ENCODE results near the gene ITCH. TPM values are rescaled to one million over a fixed set of nuclear protein-coding genes. Genes with fewer than 3 reads are reported as not detected.

ITCH gene
- total and polyA plus RNA-seq, 9 of the 15 experiments (the other 6 are each of a cell fraction or from before 2014, with no cell fraction given): 7.5 to 53.0 (median 22.9) TPM

DNA sequence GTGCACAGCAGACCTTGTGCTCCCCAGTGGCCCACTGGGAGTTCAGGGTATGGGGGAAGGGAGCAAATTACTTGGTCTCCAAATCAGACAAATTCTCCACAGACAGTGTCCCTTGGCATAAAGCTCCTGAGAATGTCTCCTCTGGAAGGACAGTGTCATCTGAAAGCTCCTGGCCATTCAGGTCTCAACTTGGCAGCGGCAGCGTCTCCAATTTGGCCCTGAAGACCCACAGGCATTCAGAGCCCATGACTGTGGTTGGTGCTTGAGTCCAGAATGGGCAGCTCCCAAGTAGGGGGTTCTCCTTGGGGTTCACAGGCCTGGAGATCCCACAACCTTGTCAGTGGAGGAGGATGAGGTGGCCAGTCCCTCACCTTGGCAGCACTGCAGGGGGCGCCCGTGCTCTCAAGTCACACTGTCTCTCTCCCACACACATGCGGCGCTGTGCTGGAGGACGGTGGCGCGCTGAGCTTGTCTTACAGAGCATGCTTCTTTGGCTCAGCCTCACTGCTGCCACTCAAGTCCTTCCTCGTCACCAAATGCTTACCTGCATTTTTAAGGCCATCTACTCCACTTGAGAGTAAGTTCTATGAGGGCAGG is 173.8 kb downstream of the ITCH start:
- 0 out of 2 replicates have a peak, but pooled peaks cover 3% of the 10 kb centered on the region for H4K20me1 ChIP-seq (replicated peaks; ENCODE audit: control insufficient read depth, insufficient read depth, low read length)
- H3K4me1 ChIP-seq (replicated peaks in 1 of 2; ENCODE audit: control insufficient read depth in 2 of 2, insufficient read depth in 2 of 2, low read length in 2 of 2): peaks cover 0 to 3% of the 10 kb centered on the region in 2 experiments; a peak in 1 of 5 replicates
- no peak overlapping the region for H3K4me2 ChIP-seq (ENCODE audit: insufficient read depth, low read length)
- no peaks in the 10 kb centered on the region for H3K9me3 ChIP-seq (replicated peaks; ENCODE audit: control insufficient read depth, insufficient read depth, low read depth, low read length)
- peak; percentile 88 for ATAC-seq
- peaks cover 71% of the 10 kb centered on the region for H3K36me3 ChIP-seq (ENCODE audit: control insufficient read depth, insufficient read depth, low read length)
- H3K27ac ChIP-seq (ENCODE audit: extremely low read depth, low read depth, low read length): no peak overlapping the region
- no peaks in the 10 kb centered on the region for H3K79me2 ChIP-seq (ENCODE audit: control insufficient read depth, insufficient read depth, low read length)
- DNase-seq (ENCODE audit: extremely low read depth in 1 of 4, low spot score in 3 of 4): peak in 3 of 4 experiments; percentile 44 to 64 (median 44)
- WGBS (ENCODE audit: insufficient coverage, low coverage, missing lambda C conversion rate): 93% methylated on average over 10 of the region's 10 CpGs
- ChIA-PET POLR2A (interaction anchor here (0.9 to 2.4 kb wide), 2 partner anchors 20 to 320 kb away, joined by 3 to 8 read pairs; partner anchors contain the start of gene DYNLRB1), CTCF (ENCODE audit: low intra/inter-chr PET ratio) (interaction anchor here (0.6 to 1.3 kb wide), 3 partner anchors 171 to 227 kb away, joined by 3 to 5 read pairs (median 3); no protein-coding TSS in a partner anchor)
- H3K9ac ChIP-seq (ENCODE audit: insufficient read depth in 1 of 2, low read depth in 2 of 2, low read length in 2 of 2): no peak overlapping the region
- in situ Hi-C loops (cut with MboI) (loop anchor here (10.0 kb wide), 1 partner anchor 168 kb away; the partner anchor contains the start of gene TP53INP2), intact Hi-C loops (cut with micrococcal nuclease) (loop anchor here (1.0 to 5.0 kb wide), 4 partner anchors 167 to 345 kb away; partner anchors contain the start of gene TP53INP2)
- no peak overlapping the region for H2AFZ ChIP-seq (ENCODE audit: low read depth, low read length)
- no peaks in the 10 kb centered on the region for H3K27me3 ChIP-seq (ENCODE audit: control insufficient read depth in 2 of 2, insufficient read depth in 2 of 2, low read length in 2 of 2)
- no peaks in the 10 kb centered on the region for H3K9me1 ChIP-seq (ENCODE audit: control insufficient read depth, insufficient read depth, low read length)
- no TSS peak for BruUV-seq (replicated peaks)
- peak; percentile 15 for FAIRE-seq
- no peak overlapping the region for H3K4me3 ChIP-seq
- TF ChIP-seq, protein P1, sequence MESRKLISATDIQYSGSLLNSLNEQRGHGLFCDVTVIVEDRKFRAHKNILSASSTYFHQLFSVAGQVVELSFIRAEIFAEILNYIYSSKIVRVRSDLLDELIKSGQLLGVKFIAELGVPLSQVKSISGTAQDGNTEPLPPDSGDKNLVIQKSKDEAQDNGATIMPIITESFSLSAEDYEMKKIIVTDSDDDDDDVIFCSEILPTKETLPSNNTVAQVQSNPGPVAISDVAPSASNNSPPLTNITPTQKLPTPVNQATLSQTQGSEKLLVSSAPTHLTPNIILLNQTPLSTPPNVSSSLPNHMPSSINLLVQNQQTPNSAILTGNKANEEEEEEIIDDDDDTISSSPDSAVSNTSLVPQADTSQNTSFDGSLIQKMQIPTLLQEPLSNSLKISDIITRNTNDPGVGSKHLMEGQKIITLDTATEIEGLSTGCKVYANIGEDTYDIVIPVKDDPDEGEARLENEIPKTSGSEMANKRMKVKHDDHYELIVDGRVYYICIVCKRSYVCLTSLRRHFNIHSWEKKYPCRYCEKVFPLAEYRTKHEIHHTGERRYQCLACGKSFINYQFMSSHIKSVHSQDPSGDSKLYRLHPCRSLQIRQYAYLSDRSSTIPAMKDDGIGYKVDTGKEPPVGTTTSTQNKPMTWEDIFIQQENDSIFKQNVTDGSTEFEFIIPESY (CRISPR knock-in tag; IDR thresholded peaks at IDR 0.05): peak; percentile 94
- TF ChIP-seq RAD21 (CRISPR knock-in tag; conservative IDR thresholded peaks at IDR 0.05 in 1 of 2, IDR thresholded peaks at IDR 0.05 in 1 of 2) (peak in 1 of 2 experiments; percentile 63; a peak in 2 of 4 replicates), JUND (IDR thresholded peaks at IDR 0.05; ENCODE audit: borderline replicate concordance, low read depth, low read length) (no peak), JUND (tag; IDR thresholded peaks at IDR 0.05; ENCODE audit: borderline replicate concordance, low read depth, low read length) (no peak; the same call in 2 of the 3 replicates), ZFPM2 (CRISPR knock-in tag; IDR thresholded peaks at IDR 0.05) (no peak), SMARCA4 (IDR thresholded peaks at IDR 0.05) (no peak), KLF10 (CRISPR knock-in tag; IDR thresholded peaks at IDR 0.05) (no peak), C11orf30 (IDR thresholded peaks at IDR 0.05; ENCODE audit: low read depth) (no peak), NFE2 (IDR thresholded peaks at IDR 0.05; ENCODE audit: low read depth) (no peak), ZNF57 (CRISPR knock-in tag; IDR thresholded peaks at IDR 0.05) (no peak), CREB1 (IDR thresholded peaks at IDR 0.05) (no peak), CREB1 (CRISPR knock-in tag; IDR thresholded peaks at IDR 0.05) (no peak), MIER1 (IDR thresholded peaks at IDR 0.05; ENCODE audit: low read depth) (no peak), RBFOX2 (IDR thresholded peaks at IDR 0.05; ENCODE audit: low read depth, low read length) (0 out of 2 replicates have a peak, but pooled peaks have one; percentile 17), HCFC1 (IDR thresholded peaks at IDR 0.05; ENCODE audit: low read depth, low read length) (no peak), CTBP1 (IDR thresholded peaks at IDR 0.05; ENCODE audit: borderline replicate concordance) (peak; percentile 20; the same call in 1 of the 2 replicates), ZNF408 (CRISPR knock-in tag; IDR thresholded peaks at IDR 0.05; ENCODE audit: low read depth) (no peak), EP300 (IDR thresholded peaks at IDR 0.05; ENCODE audit: low read length) (no peak), RNF2 (IDR thresholded peaks at IDR 0.05) (no peak)
- TF ChIP-seq, protein P2, sequence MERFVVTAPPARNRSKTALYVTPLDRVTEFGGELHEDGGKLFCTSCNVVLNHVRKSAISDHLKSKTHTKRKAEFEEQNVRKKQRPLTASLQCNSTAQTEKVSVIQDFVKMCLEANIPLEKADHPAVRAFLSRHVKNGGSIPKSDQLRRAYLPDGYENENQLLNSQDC (CRISPR knock-in tag; IDR thresholded peaks at IDR 0.05): no peak
